WTC11 (cell line): ENCODE measurements around the gene PNPLA6. TPM values are rescaled to one million over a fixed set of nuclear protein-coding genes. Genes with fewer than 3 reads are reported as not detected.

Source experiments
- FOXK1 ChIP-seq: sonication (generic); formaldehyde crosslinking; IDR thresholded peaks from 2 replicates; pipeline ENCODE4 v1.8.0; 2022; ENCODE audit warnings: mild to moderate bottlenecking, moderate library complexity, missing genetic modification reagents
- PRDM15 ChIP-seq: sonication (generic); formaldehyde crosslinking; IDR thresholded peaks from 2 replicates; pipeline ENCODE4 v1.8.0; 2022; ENCODE audit warnings: missing genetic modification reagents
- total RNA-seq: library from RNA; stranded (reverse); gene quantifications from 3 replicates; pipeline ENCODE4 v1.2.3, GENCODE V29; 2021

The PNPLA6 gene
- total RNA-seq, 1 experiment from 2014 or later, result 149 TPM

- no peak for TF ChIP-seq FOXK1 (CRISPR knock-in tag)
- no peak for TF ChIP-seq PRDM15 (CRISPR knock-in tag)
Observed at GRCh38 chr19:7610491-7611240, 75.1 kb downstream of the PNPLA6 start (continued).

Other genes with a start within 250 kb of the PNPLA6 start
- 32.0 to 35.9 TPM (median 32.5 TPM) in 3 replicates for gene INSR, start 241.3 kb upstream of the PNPLA6 start, total RNA-seq
- 46.1 to 56.1 TPM (median 48.3 TPM) in 3 replicates for gene ARHGEF18, start 186.8 kb upstream of the PNPLA6 start, total RNA-seq
- gene PEX11G, start 46.7 kb upstream of the PNPLA6 start, total RNA-seq, result 4.3 to 5.9 TPM (median 5.7 TPM) in 3 replicates
- 37.5 to 47.5 TPM (median 47.3 TPM) in 3 replicates for gene ZNF358, start 19.6 kb upstream of the PNPLA6 start, total RNA-seq
- 15.0 to 19.7 TPM (median 16.7 TPM) in 3 replicates for gene MCOLN1, start 13.1 kb upstream of the PNPLA6 start, total RNA-seq
- gene CAMSAP3, start 60.1 kb downstream of the PNPLA6 start, total RNA-seq, result 27.8 to 34.6 TPM (median 32.1 TPM) in 3 replicates
- 65.7 to 71.9 TPM (median 67.4 TPM) in 3 replicates for gene XAB2, start 93.8 kb downstream of the PNPLA6 start, total RNA-seq
- 111 to 126 TPM (median 122 TPM) in 3 replicates for gene PET100, start 94.1 kb downstream of the PNPLA6 start, total RNA-seq
- 0.48 to 1.1 TPM (median 0.85 TPM) in 3 replicates for gene PCP2, start 98.0 kb downstream of the PNPLA6 start, total RNA-seq
- gene STXBP2, start 101.4 kb downstream of the PNPLA6 start, total RNA-seq, result 68.9 to 79.3 TPM (median 73.0 TPM) in 3 replicates
- not detected in 3 replicates for gene RETN, start 133.3 kb downstream of the PNPLA6 start, total RNA-seq
- gene MCEMP1, start 141.4 kb downstream of the PNPLA6 start, total RNA-seq, result not detected in 3 replicates
- gene TRAPPC5, start 145.1 kb downstream of the PNPLA6 start, total RNA-seq, result 122 to 127 TPM (median 124 TPM) in 3 replicates
- gene FCER2, start 166.4 kb downstream of the PNPLA6 start, total RNA-seq, result 0.37 to 0.48 TPM (median 0.46 TPM) in 3 replicates
- gene CLEC4G, start 196.4 kb downstream of the PNPLA6 start, total RNA-seq, result 0.55 to 0.66 TPM (median 0.62 TPM) in 3 replicates
- gene CD209, start 211.8 kb downstream of the PNPLA6 start, total RNA-seq, result 0.09 to 0.44 TPM in 2 of 3 replicates, not detected in the other
- gene CLEC4M, start 227.5 kb downstream of the PNPLA6 start, total RNA-seq, result not detected in 3 replicates